ENCODE measurements around the gene ZNF362. TPM values are rescaled to one million over a fixed set of nuclear protein-coding genes. Genes with fewer than 3 reads are reported as not detected.

The ZNF362 gene
- total and polyA plus RNA-seq, 2 experiments from 2014 or later = 11.0 to 12.9 TPM

GRCh38 chr1:33228935-33229487 is 27.3 kb upstream of the ZNF362 start (continued):
- no peak for TF ChIP-seq ZNF462 (CRISPR knock-in tag; IDR thresholded peaks at IDR 0.05)
- TF ChIP-seq ZNF114 (CRISPR knock-in tag; IDR thresholded peaks at IDR 0.05) = no peak
- no peak for TF ChIP-seq ZNF331 (CRISPR knock-in tag; IDR thresholded peaks at IDR 0.05; ENCODE audit: low read depth)
- TF ChIP-seq STAT1 (IDR thresholded peaks at IDR 0.05; ENCODE audit: unreplicated experiment) = no peak
- no peak for TF ChIP-seq CREB1 (CRISPR knock-in tag; IDR thresholded peaks at IDR 0.05; ENCODE audit: low read depth)
- no peak for TF ChIP-seq NANOG (IDR thresholded peaks at IDR 0.05; ENCODE audit: borderline replicate concordance)

DNA sequence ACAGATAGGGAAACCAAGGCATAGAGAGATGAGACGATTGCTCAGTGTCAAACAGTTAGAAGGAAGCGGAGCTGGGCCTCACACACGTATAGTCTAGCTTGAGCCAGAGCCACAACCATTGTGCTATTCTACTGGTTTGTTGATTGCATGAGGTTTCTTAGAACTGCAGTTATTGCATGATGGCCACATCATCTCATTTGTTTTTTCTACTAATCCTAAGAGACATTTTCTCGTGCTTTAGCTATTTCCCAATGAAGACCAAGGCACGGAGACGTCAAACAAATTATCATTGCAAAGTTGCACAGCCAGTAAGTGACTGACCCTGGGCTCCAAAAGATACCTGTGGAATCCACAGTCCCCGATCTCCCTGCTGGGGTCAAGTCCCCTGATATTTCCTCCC is 25.1 kb upstream of the ZNF362 start:
- Histone ChIP-seq H3F3A (replicated peaks; ENCODE audit: low read depth) (no peaks in the 10 kb centered on the region), H3K79me2 (replicated peaks; ENCODE audit: insufficient read depth) (no peaks in the 10 kb centered on the region), H3K4me1 (ENCODE audit: insufficient read depth) (peaks cover 10% of the 10 kb centered on the region; the same call in 1 of the 2 replicates), H2AFZ (no peak overlapping the region), H3K4me3 (no peak overlapping the region), H3K4me2 (no peak overlapping the region), H3K27ac (ENCODE audit: low read depth) (no peak overlapping the region), H3K27me3 (ENCODE audit: insufficient read depth) (no peaks in the 10 kb centered on the region), H3K36me3 (ENCODE audit: insufficient read depth) (no peaks in the 10 kb centered on the region), H3K9me2 (ENCODE audit: insufficient read depth) (no peaks in the 10 kb centered on the region), H4K20me1 (replicated peaks; ENCODE audit: insufficient read depth) (no peaks in the 10 kb centered on the region)
- no peak for DNase-seq (ENCODE audit: low spot score)
- peaks cover 5% of the 10 kb centered on the region for H3K27me3 Mint-ChIP-seq (ENCODE audit: insufficient read depth, low read depth, poor library complexity)
- no peak overlapping the region for H3K27ac Mint-ChIP-seq
- no peaks in the 10 kb centered on the region for H3K36me3 Mint-ChIP-seq (ENCODE audit: low read depth)
- peaks cover 20% of the 10 kb centered on the region for H3K4me1 Mint-ChIP-seq
- no peak for ATAC-seq
- no peaks in the 10 kb centered on the region for H3K9me3 Mint-ChIP-seq
- H3K4me3 Mint-ChIP-seq = no peak overlapping the region
- no peak for TF ChIP-seq ZNF331 (CRISPR knock-in tag; IDR thresholded peaks at IDR 0.05; ENCODE audit: low read depth)
- no peak for TF ChIP-seq ZNF462 (CRISPR knock-in tag; IDR thresholded peaks at IDR 0.05)
- no peak for TF ChIP-seq ETS1 (IDR thresholded peaks at IDR 0.05)
- TF ChIP-seq STAT1 (IDR thresholded peaks at IDR 0.05; ENCODE audit: unreplicated experiment) = no peak
